DOHH2 (cell line): Measurements from ENCODE around the gene ABCF3.

ENCODE experiments used
- H3F3A ChIP-seq: fragments of 200-600 bp; sonication (generic), shearing (Covaris generic); 2 replicates; pipeline ENCODE4 v1.6.0; 2016; ENCODE audit warnings: antibody characterized with exemption, mild to moderate bottlenecking; ENCODE audit not compliant: control insufficient read depth, insufficient read depth
- H3K27ac ChIP-seq: fragments of 200-600 bp; sonication (generic); 2 replicates; pipeline ENCODE4 v1.5.1; 2014; ENCODE audit warnings: low read depth, mild to moderate bottlenecking, low read length, moderate library complexity
- H3K27me3 ChIP-seq: fragments of 200-600 bp; sonication (generic); 2 replicates; pipeline ENCODE4 v1.6.1; 2014; ENCODE audit warnings: mild to moderate bottlenecking, low read length, mixed read lengths; ENCODE audit not compliant: control insufficient read depth
- H3K36me3 ChIP-seq: fragments of 200-600 bp; sonication (generic); 2 replicates; pipeline ENCODE4 v1.6.1; 2014; ENCODE audit warnings: mild to moderate bottlenecking, low read length, moderate library complexity, mixed read lengths; ENCODE audit not compliant: control insufficient read depth
- H3K4me1 ChIP-seq: fragments of 200-600 bp; sonication (generic); 2 replicates; pipeline ENCODE4 v1.6.1; 2014; ENCODE audit warnings: mild to moderate bottlenecking, low read length, mixed read lengths; ENCODE audit not compliant: control insufficient read depth
- H3K4me2 ChIP-seq: fragments of 200-600 bp; sonication (generic); 2 replicates; pipeline ENCODE4 v1.6.0; 2014; ENCODE audit warnings: mild to moderate bottlenecking, low read length, moderate library complexity
- H3K4me3 ChIP-seq: fragments of 200-600 bp; sonication (generic); 2 replicates; pipeline ENCODE4 v1.5.1; 2014; ENCODE audit warnings: mild to moderate bottlenecking, low read length, mixed read lengths
- H3K79me2 ChIP-seq: fragments of 200-600 bp; sonication (generic); 2 replicates; pipeline ENCODE4 v1.6.1; 2014; ENCODE audit warnings: mild to moderate bottlenecking, low read length, mixed read lengths; ENCODE audit not compliant: control insufficient read depth
- H3K9me2 ChIP-seq: fragments of 200-600 bp; sonication (generic); replicated peaks from 2 replicates; pipeline ENCODE4 v1.6.1; 2014; ENCODE audit warnings: mild to moderate bottlenecking, low read length, mixed read lengths; ENCODE audit not compliant: control insufficient read depth
- H3K9me3 ChIP-seq: fragments of 200-600 bp; sonication (generic); 2 replicates; pipeline ENCODE4 v1.6.1; 2014; ENCODE audit warnings: antibody characterized with exemption, low read length, mixed read lengths; ENCODE audit not compliant: control insufficient read depth, insufficient read depth
- H4K20me1 ChIP-seq: fragments of 200-600 bp; sonication (generic); 2 replicates; pipeline ENCODE4 v1.6.0; 2014; ENCODE audit warnings: low read depth, mild to moderate bottlenecking, antibody characterized with exemption, low read length, moderate library complexity; ENCODE audit not compliant: control insufficient read depth, insufficient read depth
- EZH2phosphoT487 ChIP-seq: fragments of 200-600 bp; sonication (generic); IDR thresholded peaks from 2 replicates; pipeline ENCODE4 v1.6.1; 2017; ENCODE audit warnings: borderline replicate concordance, mild to moderate bottlenecking, antibody characterized with exemption, low read length, moderate library complexity, mixed read lengths
- TF ChIP-seq, protein P1 (sequence below): fragments of 200-600 bp; sonication (generic); IDR thresholded peaks from one replicate; pipeline ENCODE4 v1.5.1; 2014; ENCODE audit warnings: antibody characterized with exemption, mild to moderate bottlenecking, low read depth, low read length; ENCODE audit not compliant: poor library complexity, severe bottlenecking

Gene ABCF3

GRCh38 chr3:184174284-184174645 lies 11.7 kb upstream of the ABCF3 start:
- peak overlapping the region; percentile 61 for H3K4me2 ChIP-seq
- no peaks in the 10 kb centered on the region for H4K20me1 ChIP-seq
- TF ChIP-seq, protein P1, sequence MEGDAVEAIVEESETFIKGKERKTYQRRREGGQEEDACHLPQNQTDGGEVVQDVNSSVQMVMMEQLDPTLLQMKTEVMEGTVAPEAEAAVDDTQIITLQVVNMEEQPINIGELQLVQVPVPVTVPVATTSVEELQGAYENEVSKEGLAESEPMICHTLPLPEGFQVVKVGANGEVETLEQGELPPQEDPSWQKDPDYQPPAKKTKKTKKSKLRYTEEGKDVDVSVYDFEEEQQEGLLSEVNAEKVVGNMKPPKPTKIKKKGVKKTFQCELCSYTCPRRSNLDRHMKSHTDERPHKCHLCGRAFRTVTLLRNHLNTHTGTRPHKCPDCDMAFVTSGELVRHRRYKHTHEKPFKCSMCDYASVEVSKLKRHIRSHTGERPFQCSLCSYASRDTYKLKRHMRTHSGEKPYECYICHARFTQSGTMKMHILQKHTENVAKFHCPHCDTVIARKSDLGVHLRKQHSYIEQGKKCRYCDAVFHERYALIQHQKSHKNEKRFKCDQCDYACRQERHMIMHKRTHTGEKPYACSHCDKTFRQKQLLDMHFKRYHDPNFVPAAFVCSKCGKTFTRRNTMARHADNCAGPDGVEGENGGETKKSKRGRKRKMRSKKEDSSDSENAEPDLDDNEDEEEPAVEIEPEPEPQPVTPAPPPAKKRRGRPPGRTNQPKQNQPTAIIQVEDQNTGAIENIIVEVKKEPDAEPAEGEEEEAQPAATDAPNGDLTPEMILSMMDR, result no peak
- TF ChIP-seq EZH2phosphoT487, result no peak
- peaks cover 26% of the 10 kb centered on the region for H3K4me1 ChIP-seq
- no peaks in the 10 kb centered on the region for H3K27me3 ChIP-seq
- no peaks in the 10 kb centered on the region for H3K9me2 ChIP-seq
- peaks cover 50% of the 10 kb centered on the region for H3K36me3 ChIP-seq
- no peaks in the 10 kb centered on the region for H3K9me3 ChIP-seq
- H3F3A ChIP-seq, result peaks cover 10% of the 10 kb centered on the region
- peaks cover 28% of the 10 kb centered on the region for H3K79me2 ChIP-seq
- H3K27ac ChIP-seq, result no peak overlapping the region
- peak overlapping the region; percentile 50 for H3K4me3 ChIP-seq

GRCh38 chr3:184174646-184175492 lies 11.1 kb upstream of the ABCF3 start, which contains the start of gene AP2M1:
TSS of gene AP2M1 (plus strand) at chr3:184174855. CDS start at chr3:184176994, 2,139 bp downstream.
- H3K4me1 ChIP-seq, result peaks cover 26% of the 10 kb centered on the region
- peaks cover 10% of the 10 kb centered on the region for H3F3A ChIP-seq
- peaks cover 28% of the 10 kb centered on the region for H3K79me2 ChIP-seq
- H4K20me1 ChIP-seq, result no peaks in the 10 kb centered on the region
- H3K27me3 ChIP-seq, result no peaks in the 10 kb centered on the region
- no peaks in the 10 kb centered on the region for H3K9me3 ChIP-seq
- no peak for TF ChIP-seq EZH2phosphoT487
- TF ChIP-seq, protein P1, result peak; percentile 39
- peak within 1 kb of the TSS; percentile 85 for H3K4me2 ChIP-seq
- H3K27ac ChIP-seq, result no peak within 1 kb of the TSS
- no peaks in the 10 kb centered on the region for H3K9me2 ChIP-seq
- peaks cover 52% of the 10 kb centered on the region for H3K36me3 ChIP-seq
- peak within 1 kb of the TSS; percentile 96 for H3K4me3 ChIP-seq

DNA sequence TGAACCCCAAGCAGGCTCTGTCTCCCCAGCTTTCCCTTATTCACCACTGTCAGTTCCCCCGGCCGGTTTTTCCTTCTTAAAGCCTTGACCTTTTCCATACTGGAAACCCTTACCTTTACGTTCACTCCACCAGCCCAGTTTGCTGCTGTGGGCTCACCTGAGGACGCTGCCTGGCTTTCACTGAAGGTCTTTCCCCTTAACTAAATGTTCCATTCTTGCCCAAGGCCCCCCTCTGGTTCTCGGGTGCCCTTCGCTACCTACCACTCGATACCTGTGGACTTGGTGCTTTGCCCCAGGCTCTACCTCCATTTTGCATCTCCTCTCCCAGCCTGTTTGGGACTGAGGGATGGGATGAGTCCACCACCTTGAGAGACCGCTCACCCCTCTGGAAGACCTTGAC lies 10.5 kb upstream of the ABCF3 start:
- H3K4me3 ChIP-seq, result peak overlapping the region; percentile 96
- H3K27ac ChIP-seq, result no peak overlapping the region
- no peaks in the 10 kb centered on the region for H3K27me3 ChIP-seq
- peaks cover 56% of the 10 kb centered on the region for H3K36me3 ChIP-seq
- peaks cover 28% of the 10 kb centered on the region for H3K79me2 ChIP-seq
- H3K4me2 ChIP-seq, result peak overlapping the region; percentile 85
- no peaks in the 10 kb centered on the region for H3K9me3 ChIP-seq
- TF ChIP-seq EZH2phosphoT487, result no peak
- TF ChIP-seq, protein P1, result no peak
- no peaks in the 10 kb centered on the region for H4K20me1 ChIP-seq
- no peaks in the 10 kb centered on the region for H3K9me2 ChIP-seq
- H3F3A ChIP-seq, result peaks cover 10% of the 10 kb centered on the region
- peaks cover 26% of the 10 kb centered on the region for H3K4me1 ChIP-seq
